Stimulated activated effector memory CD8-positive, alpha-beta T cell treated with anti-CD3 and anti-CD28 coated beads, Interleukin-12 subunit alpha, Interleukin-12 subunit beta, amount 100 ng/mL, for 72 hours (primary cell): ENCODE data around the gene IL21R.

Experiments used
- ATAC-seq: fragments of 150-1000 bp; cut with Tn5 transposase; 2 replicates; pipeline ENCODE4 v1.10.0; 2021
- DNase-seq, 2 donors: peaks; one replicate each; pipeline ENCODE4 v3.0.0; 2021 to 2022; ENCODE audit warnings: low spot score in 2 of 2
- H3K27ac Mint-ChIP-seq: one replicate; pipeline ENCODE4 v1.8.0; 2022; ENCODE audit warnings: mild to moderate bottlenecking, mixed read lengths
- H3K36me3 Mint-ChIP-seq: one replicate; pipeline ENCODE4 v1.8.0; 2022; ENCODE audit warnings: mild to moderate bottlenecking, mixed read lengths
- H3K4me1 Mint-ChIP-seq: one replicate; pipeline ENCODE4 v1.8.0; 2022; ENCODE audit warnings: mixed read lengths
- H3K4me3 Mint-ChIP-seq: one replicate; pipeline ENCODE4 v1.8.0; 2022; ENCODE audit warnings: mild to moderate bottlenecking, mixed read lengths
- H3K9me3 Mint-ChIP-seq: one replicate; pipeline ENCODE4 v1.8.0; 2022; ENCODE audit warnings: mixed read lengths

IL21R gene

DNA sequence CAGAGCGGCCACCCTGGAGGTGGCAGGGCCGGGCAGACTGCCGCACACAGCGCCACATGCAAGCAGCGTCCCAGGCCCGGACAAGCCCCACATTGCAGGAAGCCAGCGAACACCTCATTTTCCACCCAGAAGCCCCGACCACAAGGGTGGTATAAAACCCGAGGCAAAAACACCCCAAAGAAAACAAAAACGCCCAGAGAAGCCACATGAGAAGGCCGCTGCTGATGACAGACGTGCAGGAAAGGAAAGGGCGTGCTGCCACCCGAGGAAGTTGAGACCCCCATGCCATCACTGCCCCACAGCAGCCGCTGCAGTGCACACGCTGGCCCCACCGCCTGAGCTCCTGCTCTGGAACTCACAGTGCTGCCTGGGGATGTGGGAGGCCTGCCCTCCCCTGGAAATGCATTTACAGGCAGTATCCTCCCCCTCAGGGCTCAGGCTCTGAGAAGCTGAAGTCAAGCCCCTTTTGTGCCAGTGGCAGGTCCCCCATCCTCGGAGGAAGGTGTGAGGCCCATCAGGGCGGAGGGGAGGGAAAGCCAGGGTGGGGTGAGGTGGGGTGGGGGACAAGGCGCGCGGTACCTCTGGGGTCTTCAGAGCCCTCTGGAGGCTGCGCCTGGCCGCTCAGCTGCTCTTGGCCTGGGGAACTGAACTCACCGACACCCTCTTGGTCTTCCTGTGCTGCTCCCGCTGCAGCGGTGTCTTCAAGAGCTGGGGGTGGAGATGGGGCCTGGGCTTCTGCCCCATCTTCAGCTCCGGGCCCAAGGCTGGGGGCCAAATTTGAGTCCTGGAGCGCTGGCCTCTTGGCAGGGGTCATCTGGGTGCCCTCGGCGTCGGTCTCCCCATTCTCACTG, 62.0 kb downstream of the IL21R start:
- no peaks in the 10 kb centered on the region for H3K9me3 Mint-ChIP-seq
- ATAC-seq = peak; percentile 70
- DNase-seq = peak in 1 of 2 donors; percentile 74
- H3K36me3 Mint-ChIP-seq = peaks cover 75% of the 10 kb centered on the region
- peaks cover 63% of the 10 kb centered on the region for H3K4me1 Mint-ChIP-seq
- peak overlapping the region; percentile 97 for H3K27ac Mint-ChIP-seq
- peak overlapping the region; percentile 89 for H3K4me3 Mint-ChIP-seq

DNA sequence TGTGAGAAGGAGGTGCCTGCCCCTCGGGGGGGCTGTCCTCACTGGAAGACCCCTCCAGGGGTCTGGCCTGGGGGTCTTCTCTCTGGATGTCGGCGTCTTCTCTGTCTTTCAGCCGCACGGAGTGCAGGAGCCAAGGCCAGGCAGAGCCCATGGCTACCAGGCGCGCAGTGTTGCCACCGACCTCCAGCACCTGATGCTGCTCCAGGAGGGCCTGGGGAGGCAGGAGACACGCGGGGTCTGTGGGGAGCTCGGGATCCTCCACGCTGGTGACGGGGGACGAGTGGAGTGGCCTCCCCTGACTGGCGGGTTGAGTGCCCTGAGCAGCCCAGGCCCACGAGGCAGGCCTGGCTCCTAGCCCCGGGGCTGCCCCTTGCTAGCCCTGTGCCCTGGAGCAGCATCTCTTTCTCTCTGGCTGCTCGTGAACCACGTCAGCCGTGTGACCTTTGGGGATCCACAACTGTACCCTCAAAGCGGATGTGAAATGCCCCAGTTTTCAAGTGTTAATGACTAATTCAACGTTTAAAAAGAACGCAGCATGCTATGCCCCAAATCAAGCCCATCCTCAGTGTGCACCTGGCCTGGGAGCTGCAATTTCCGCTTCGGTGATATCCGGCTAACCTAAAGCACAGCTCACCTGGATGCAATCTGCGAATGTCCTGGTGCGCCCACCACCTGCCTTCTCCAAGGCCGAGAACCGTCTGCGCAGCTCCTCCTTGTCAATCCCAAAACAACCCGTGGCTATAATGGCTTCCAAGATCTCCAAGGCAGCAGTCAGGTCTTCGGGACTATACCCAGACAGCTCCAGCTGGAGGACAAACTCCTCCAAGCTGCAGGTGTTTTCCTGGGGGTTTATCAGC, 62.9 kb downstream of the IL21R start:
- Mint-ChIP-seq H3K4me1 (peaks cover 55% of the 10 kb centered on the region), H3K36me3 (peaks cover 76% of the 10 kb centered on the region), H3K4me3 (peak overlapping the region; percentile 89), H3K27ac (peak overlapping the region; percentile 97), H3K9me3 (no peaks in the 10 kb centered on the region)
- DNase-seq (no peak), ATAC-seq (peak; percentile 86)

DNA sequence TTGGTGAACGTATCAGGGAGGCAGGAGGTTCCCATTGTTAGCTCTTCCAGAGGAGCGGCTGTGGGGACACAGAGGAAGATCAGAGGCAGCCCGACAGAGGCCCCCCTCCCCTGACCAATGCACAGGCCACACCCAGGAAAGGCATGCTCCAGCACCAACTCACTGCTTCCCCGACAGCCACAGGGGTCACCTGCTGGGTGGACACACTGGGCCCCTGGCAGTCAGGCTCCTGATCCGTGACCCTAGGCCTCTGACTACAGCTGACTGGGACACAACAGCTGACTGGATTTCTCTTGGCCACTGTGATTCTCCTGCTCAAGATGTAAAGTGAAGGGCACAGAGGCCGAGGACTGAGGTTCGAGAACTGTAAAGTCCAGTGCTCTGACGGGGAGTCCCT, 63.5 kb downstream of the IL21R start:
- H3K9me3 Mint-ChIP-seq = no peaks in the 10 kb centered on the region
- peaks cover 51% of the 10 kb centered on the region for H3K4me1 Mint-ChIP-seq
- H3K27ac Mint-ChIP-seq = peak overlapping the region; percentile 97
- DNase-seq = no peak
- H3K36me3 Mint-ChIP-seq = peaks cover 76% of the 10 kb centered on the region
- peak overlapping the region; percentile 89 for H3K4me3 Mint-ChIP-seq
- ATAC-seq = no peak

DNA sequence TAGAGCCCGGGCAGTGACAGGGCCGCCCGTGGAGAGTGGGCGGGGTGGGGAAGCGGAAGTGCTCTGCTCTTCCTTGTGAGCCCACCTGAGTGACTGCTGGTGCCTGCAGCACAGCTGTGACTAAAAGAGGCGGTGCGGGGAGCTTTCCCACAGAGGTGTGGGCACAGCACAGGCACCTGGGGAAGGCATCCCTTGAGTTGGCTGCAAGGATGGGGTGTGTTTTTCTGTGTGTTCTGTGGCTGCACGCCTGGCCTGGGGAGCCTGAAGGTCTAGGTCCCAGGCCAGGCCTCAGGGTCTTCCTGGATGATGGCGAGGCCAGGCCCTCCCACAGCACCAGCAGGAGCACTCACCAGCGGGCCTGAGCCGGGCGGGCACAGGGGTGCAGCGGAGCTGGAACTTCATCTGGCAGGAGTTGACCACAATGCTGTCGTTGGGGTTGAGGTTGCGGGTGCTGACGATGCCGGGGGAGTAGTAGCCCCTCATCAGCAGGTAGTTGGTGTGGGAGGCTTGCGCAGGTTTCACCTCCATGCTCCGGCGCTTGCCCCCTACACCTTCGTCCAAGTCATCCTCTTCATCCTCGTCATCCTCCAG, 67.1 kb downstream of the IL21R start:
- no peaks in the 10 kb centered on the region for H3K9me3 Mint-ChIP-seq
- peaks cover 81% of the 10 kb centered on the region for H3K36me3 Mint-ChIP-seq
- H3K4me3 Mint-ChIP-seq = no peak overlapping the region
- DNase-seq = no peak
- H3K4me1 Mint-ChIP-seq = peaks cover 21% of the 10 kb centered on the region
- ATAC-seq = no peak
- H3K27ac Mint-ChIP-seq = peak overlapping the region; percentile 60

DNA sequence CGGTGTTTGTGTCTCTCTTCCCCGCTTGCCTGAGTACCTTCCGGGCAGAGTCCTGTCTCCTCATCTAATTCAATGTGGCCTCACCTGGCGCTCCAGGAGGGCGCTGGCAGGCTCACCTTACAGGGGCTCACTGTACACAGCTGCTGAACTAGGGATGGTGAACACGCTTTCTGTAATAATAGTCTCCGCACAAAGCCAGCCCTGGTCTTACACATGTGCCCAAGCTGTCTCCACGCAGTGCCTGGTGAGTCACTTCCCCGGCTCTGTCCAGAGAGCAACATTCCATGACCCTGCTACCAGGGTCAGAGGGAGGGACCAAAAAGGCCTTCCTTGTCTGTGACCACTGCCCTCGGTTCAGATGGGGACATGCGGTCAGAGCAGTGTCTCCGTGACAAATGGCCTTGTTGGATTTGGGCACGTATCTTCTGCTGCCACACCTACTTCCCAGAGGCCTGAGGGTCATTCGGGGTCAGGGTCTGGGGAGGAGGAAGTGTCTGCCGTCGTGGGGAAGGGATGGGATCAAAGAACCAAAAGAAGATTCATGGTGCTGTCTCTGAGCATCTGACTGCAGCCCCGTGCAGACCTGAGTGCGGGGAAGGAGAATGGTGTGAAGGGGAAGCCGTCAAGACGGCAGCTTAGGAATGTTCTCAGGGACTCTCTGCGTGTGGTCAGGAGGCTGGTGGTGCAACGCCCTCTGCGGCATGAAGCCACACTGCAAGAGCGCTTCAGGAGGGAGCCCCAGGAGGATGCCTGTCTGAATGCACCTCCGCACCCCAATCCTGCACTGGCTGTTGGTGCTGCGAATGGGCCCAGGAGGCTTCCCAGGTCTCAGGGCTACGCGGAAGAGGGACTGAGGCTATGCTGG, 68.8 kb downstream of the IL21R start:
- Mint-ChIP-seq H3K9me3 (no peaks in the 10 kb centered on the region), H3K27ac (no peak overlapping the region), H3K4me1 (peaks cover 8% of the 10 kb centered on the region), H3K36me3 (peaks cover 87% of the 10 kb centered on the region), H3K4me3 (no peak overlapping the region)
- ATAC-seq (no peak), DNase-seq (no peak)

DNA sequence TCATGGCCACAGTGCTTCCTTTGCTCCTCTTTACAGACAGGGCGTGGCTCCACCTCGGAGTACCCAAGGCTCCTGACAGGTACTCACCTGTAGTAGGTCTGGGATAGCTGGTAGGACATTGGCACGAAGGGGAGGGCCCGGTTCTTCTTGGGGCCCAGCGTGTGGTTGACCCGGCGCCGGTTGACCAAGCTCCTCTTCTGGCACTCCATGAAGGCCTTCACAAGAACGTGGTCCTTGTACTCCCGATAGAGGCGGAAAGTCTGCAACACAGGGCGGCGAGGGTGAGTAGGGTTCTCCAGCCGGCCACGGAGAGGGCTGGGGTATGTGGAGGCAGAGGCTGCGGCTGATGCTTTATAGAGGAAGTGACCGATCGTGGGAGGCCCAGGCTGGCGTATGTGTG, 69.7 kb downstream of the IL21R start:
- H3K36me3 Mint-ChIP-seq = peaks cover 92% of the 10 kb centered on the region
- ATAC-seq = no peak
- H3K27ac Mint-ChIP-seq = no peak overlapping the region

DNA sequence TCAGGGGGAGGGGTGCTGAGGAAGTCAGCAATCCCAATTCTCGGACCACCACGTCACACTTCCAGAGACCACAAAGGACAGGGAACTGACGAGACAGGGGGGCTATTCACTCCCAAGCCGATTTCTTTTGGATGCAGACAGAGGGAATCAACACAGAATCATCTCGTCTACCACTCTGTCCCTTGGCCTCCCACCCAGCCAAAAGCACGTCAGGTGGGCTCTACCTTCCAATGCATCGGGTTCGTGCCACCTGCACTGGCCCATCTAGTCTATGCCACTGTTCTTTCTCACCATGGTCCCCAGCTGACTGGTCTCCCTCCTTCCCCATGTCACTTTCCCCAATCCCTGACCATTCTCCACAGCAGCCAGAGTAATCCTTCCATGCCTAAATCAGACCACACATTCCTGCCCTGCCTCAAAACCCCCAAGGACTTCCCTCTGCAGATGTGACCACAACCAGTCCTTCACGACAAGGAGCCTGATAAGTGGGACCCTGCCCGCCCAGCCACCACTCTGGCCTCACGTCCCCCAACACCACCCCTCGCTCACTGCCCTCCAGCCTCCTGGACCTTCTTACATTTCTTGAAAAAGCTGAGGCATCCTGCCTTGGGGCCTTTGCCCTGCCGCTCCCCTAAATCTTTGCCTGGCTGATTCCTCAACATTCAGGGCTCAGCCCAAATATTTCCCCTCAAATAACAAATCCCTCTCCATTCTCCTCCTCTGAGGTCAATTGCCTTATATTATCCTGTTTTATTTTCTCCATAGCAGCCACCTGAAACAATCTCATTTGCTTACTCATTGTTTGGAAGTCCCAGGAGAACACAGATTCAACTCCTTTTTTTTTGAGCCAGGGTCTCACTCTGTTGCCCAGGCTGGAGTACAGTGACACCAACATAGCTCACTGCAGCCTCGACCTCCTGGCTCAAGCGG, 70.4 kb downstream of the IL21R start:
- DNase-seq (no peak), ATAC-seq (no peak)
- H3K4me3 Mint-ChIP-seq = no peak overlapping the region
- H3K36me3 Mint-ChIP-seq = peaks cover 93% of the 10 kb centered on the region
- H3K27ac Mint-ChIP-seq = peak overlapping the region; percentile 68
- no peaks in the 10 kb centered on the region for H3K9me3 Mint-ChIP-seq
- H3K4me1 Mint-ChIP-seq = no peaks in the 10 kb centered on the region

More for the DNA sequence above, 69.7 kb downstream of the IL21R start:
- no peaks in the 10 kb centered on the region for H3K4me1 Mint-ChIP-seq
- no peaks in the 10 kb centered on the region for H3K9me3 Mint-ChIP-seq
- no peak for DNase-seq
- no peak overlapping the region for H3K4me3 Mint-ChIP-seq

DNA sequence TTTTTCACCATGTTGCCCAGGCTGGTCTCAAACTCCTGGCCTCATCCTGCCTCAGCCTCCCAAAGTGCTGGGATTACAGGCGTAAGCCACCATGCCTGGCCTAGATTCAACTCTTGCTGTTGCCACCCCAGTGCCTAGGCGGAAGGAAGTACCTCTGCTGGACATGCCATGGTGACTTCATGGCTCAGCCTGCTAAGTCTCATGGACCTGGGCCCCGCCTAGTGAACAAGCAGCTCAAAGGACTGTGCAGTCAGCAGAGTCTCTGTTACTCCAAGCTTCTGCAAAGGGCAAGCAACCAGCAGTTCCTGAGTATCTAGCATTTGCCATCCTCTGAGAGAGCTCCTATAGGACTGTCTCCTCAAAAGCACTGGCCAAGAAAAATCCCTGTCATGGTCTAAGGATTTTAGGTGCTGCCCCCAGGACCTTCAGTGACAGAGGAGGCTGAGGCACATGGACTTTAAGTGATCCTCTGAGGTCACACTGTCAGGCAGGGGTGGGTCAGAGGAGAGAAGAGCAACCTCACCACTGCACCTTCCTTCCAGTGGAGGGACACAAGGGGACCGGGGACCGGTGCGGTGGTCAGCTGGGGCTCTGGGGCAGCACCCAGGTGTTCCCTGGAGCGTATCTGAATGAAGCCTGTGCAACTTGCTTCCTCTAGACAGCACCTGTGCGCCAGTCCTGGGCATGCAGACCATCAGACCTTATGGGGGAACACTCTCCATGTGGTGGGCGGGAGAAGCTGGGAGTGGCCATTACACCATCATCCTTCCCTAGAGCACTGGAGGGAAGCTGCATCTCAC, 71.3 kb downstream of the IL21R start:
- Mint-ChIP-seq H3K4me3 (no peak overlapping the region), H3K27ac (peak overlapping the region; percentile 68), H3K36me3 (peaks cover 93% of the 10 kb centered on the region), H3K9me3 (no peaks in the 10 kb centered on the region), H3K4me1 (no peaks in the 10 kb centered on the region)
- ATAC-seq (no peak), DNase-seq (no peak)

DNA sequence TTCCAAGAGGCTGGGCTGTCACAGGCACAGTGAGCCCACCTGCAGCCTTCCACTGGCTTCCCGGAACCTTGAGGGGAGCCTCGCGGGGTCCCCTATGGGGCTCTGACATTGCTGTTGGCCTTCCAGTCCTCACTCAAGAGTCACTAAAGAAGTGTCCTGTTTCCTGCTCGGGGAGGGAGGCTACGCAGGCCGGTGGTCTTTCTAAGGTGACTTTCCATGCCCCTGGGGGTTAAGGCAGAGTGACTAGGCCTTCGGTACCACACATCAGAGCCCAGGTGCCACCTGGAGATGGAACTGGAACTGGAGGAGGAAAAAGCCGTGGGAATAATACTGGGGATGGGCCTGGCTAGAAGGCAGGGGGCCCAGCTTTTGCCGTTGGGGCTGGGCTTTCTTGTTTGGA, 72.1 kb downstream of the IL21R start:
- peak overlapping the region; percentile 45 for H3K27ac Mint-ChIP-seq

DNA sequence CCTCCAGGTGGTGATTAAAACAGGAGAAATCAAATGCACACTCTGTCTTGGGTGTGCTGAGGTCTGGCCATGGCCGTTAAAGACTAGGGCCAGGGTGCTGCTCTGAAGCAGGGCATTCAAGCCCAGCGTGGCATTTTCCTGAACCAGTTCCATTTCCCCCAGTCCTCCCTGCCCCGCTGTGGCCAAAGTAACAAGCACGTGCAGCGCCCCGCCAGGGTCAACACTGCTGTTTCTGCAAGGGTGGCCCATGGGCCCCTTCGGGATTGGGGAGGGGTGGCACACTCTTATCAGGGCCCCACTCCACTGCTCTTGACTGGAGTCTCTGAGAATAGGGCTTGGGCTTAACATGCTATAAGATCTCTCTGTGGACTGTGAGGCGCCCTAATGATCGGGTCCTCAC, 72.9 kb downstream of the IL21R start:
- H3K27ac Mint-ChIP-seq = no peak overlapping the region
- H3K9me3 Mint-ChIP-seq = no peaks in the 10 kb centered on the region
- peaks cover 93% of the 10 kb centered on the region for H3K36me3 Mint-ChIP-seq
- H3K4me3 Mint-ChIP-seq = no peak overlapping the region
- DNase-seq = no peak
- no peak for ATAC-seq
- no peaks in the 10 kb centered on the region for H3K4me1 Mint-ChIP-seq

More for the DNA sequence above, 72.1 kb downstream of the IL21R start:
- Mint-ChIP-seq H3K9me3 (no peaks in the 10 kb centered on the region), H3K4me1 (no peaks in the 10 kb centered on the region), H3K36me3 (peaks cover 93% of the 10 kb centered on the region), H3K4me3 (no peak overlapping the region)
- ATAC-seq = no peak
- no peak for DNase-seq

DNA sequence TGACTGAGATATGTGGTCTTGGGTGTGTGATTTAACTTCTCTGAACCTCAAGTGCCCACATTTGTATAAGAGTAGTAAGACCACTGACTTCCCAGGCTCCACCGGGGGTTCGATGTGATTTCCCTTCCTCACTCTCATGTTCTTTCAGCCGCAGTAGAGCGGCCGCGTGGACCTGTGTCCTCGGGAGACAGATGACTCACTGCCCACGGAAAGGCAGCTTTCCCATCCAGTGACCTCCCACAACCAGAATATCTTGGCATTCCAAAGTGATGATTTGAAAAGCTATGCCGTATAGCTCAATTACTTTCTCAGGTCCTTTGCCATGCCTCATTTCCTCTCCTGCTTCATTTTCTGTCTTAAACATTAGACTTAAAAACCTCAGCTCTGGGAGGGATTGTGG, 73.6 kb downstream of the IL21R start:
- Mint-ChIP-seq H3K9me3 (no peaks in the 10 kb centered on the region), H3K36me3 (peaks cover 93% of the 10 kb centered on the region), H3K27ac (peak overlapping the region; percentile 5), H3K4me1 (no peaks in the 10 kb centered on the region), H3K4me3 (no peak overlapping the region)
- ATAC-seq (no peak), DNase-seq (no peak)

DNA sequence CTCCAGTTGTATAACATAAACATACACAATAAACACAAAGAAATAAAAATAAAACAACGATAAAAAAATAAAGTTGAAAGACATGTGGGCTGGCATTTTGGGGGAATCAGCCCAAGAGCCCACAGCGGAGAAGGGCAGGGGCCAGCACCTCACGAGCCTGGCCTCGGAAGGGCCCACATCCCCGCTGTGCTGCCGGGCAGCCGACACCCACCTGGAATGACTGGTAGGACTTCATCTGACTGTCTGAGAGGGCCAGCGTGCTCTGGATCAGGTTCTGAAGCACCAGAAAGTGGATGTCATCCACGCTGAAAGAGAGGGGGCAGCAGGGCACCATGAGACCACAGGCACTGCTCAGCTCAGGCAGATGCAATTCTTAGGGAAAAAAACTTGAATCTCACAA, 74.3 kb downstream of the IL21R start:
- Mint-ChIP-seq H3K36me3 (peaks cover 95% of the 10 kb centered on the region), H3K27ac (peak overlapping the region; percentile 5)
- no peak for DNase-seq

DNA sequence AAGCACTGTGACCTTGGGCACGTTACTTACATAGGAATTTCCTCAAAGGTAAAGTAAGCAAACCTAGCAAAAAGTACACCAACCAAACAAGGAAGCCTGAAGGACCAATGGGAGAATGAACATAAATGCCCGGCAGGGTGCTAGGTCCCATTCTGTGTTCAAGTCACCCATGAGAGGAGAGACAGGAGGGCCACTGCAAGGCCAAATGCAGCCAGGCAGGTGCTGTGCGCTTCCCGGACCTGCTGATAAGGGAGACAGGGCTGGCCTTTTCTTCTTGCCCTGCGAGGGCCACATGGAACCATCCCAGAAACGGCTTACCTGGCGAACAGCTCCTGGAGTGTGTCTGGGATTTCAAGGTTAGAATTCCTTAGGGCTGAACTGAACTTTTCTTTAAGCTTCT, 78.8 kb downstream of the IL21R start:
- no peak overlapping the region for H3K4me3 Mint-ChIP-seq
- no peaks in the 10 kb centered on the region for H3K4me1 Mint-ChIP-seq
- no peak for ATAC-seq

More for the DNA sequence above, 74.3 kb downstream of the IL21R start:
- ATAC-seq = no peak
- H3K9me3 Mint-ChIP-seq = no peaks in the 10 kb centered on the region
- H3K4me3 Mint-ChIP-seq = no peak overlapping the region
- H3K4me1 Mint-ChIP-seq = no peaks in the 10 kb centered on the region

More for the DNA sequence above, 78.8 kb downstream of the IL21R start:
- DNase-seq = no peak
- Mint-ChIP-seq H3K27ac (no peak overlapping the region), H3K36me3 (peaks cover 95% of the 10 kb centered on the region), H3K9me3 (no peaks in the 10 kb centered on the region)
